ENCODE data around the gene PAX7.

PAX7 gene

GRCh38 chr1:18628511-18628910 is 2.1 kb upstream of the PAX7 start:
- TF ChIP-seq, protein P1, sequence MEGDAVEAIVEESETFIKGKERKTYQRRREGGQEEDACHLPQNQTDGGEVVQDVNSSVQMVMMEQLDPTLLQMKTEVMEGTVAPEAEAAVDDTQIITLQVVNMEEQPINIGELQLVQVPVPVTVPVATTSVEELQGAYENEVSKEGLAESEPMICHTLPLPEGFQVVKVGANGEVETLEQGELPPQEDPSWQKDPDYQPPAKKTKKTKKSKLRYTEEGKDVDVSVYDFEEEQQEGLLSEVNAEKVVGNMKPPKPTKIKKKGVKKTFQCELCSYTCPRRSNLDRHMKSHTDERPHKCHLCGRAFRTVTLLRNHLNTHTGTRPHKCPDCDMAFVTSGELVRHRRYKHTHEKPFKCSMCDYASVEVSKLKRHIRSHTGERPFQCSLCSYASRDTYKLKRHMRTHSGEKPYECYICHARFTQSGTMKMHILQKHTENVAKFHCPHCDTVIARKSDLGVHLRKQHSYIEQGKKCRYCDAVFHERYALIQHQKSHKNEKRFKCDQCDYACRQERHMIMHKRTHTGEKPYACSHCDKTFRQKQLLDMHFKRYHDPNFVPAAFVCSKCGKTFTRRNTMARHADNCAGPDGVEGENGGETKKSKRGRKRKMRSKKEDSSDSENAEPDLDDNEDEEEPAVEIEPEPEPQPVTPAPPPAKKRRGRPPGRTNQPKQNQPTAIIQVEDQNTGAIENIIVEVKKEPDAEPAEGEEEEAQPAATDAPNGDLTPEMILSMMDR (IDR thresholded peaks at IDR 0.05; ENCODE audit: low read depth, low read length): no peak
- no peak overlapping the region for H3K4me3 ChIP-seq (ENCODE audit: low read depth, low read length)

- H3K4me3 ChIP-seq (ENCODE audit: low read depth, low read length): no peak overlapping the region
- TF ChIP-seq, protein P1 (IDR thresholded peaks at IDR 0.05; ENCODE audit: low read depth, low read length): no peak
These were observed 761 bp upstream of the PAX7 start for GRCh38 chr1:18629659-18630510.

DNA sequence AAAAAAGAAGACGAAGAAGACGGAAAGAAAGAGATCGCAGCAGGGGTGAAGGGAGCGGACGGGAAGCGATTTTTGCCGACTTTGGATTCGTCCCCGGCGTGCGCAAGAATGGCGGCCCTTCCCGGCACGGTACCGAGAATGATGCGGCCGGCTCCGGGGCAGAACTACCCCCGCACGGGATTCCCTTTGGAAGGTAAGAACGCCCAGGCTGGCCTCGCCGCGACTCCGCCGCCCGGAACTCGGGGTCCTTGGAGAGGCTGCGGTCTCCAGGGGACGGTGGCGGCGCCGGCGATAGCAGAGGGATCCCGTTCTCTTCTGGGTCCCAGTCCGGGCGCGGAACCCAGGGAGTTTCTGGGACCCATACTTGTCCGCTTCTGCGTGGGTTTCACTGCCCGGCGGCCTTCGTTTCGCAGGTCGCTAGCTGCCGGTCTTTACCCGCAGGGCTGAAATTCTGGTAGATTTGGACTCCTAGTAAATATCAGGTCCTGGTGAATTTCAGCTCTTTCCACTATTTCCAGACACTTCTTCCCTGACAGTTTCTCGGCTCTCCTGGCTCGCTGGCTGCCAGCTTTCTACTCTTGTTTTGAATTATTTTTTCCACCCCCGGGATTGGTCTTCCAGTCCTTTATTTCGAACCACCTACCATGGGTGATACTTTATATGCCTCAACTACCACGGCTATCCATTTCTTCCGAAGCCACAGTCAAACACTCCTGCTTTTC is 1.0 kb downstream of the PAX7 start:
- TF ChIP-seq, protein P1 (IDR thresholded peaks at IDR 0.05; ENCODE audit: low read depth, low read length): no peak
- no peak overlapping the region for H3K4me3 ChIP-seq (ENCODE audit: low read depth, low read length)

DNA sequence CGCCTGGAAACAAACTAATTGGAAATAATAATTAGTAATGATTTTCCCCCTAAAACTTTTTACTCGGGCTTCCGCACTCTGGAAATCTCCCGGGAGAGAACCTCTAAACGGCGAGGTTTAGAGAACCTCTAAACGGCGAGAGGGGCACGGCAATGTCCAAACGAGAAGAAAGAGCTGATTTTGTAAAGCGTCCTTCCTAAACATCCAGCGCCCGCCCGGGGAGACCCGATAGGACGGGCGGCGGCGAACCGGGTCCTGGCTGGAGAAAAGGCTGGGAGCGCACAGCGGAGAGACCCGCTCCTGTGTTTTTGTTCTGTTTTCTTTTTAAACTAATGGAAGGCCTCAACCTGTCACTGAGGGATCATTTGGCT is 1.6 kb downstream of the PAX7 start:
- no peak overlapping the region for H3K4me3 ChIP-seq (ENCODE audit: low read depth, low read length)
- TF ChIP-seq, protein P1 (IDR thresholded peaks at IDR 0.05; ENCODE audit: low read depth, low read length): no peak

DNA sequence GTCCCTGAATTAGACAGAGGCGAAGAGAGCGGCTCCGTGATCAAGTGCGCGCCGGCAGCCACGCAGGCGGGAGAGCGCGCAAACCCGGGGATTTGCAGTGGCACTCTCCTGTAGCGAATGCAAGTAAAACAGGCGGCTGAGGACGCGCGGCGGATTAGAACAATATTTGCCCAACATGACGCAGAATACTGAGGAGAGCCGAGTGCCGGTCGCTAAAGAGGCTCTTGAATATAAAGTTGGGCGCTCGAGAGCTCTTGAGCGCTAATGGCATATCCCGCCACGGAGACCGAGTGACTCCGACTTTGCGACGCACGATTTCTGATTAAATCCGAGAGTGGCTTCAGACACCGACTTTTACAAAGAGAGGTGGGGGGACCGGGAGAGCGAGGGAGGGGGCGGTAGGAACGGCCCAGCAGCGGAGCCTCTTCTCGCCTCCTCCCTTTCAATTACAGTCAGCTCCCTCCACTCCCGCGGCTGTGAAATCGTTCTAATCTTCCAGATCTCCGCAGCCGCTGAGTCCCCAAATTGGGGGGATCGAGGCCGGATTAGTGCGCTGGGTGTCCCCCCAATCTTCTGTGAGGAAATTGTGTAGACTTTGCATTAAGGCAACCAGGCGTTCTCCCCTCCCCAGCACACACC is 2.3 kb downstream of the PAX7 start:
- TF ChIP-seq, protein P1 (IDR thresholded peaks at IDR 0.05; ENCODE audit: low read depth, low read length): no peak
- H3K4me3 ChIP-seq (ENCODE audit: low read depth, low read length): no peak overlapping the region

GRCh38 chr1:18633422-18634155 is 2.9 kb downstream of the PAX7 start:
- TF ChIP-seq, protein P1 (IDR thresholded peaks at IDR 0.05; ENCODE audit: low read depth, low read length): no peak
- H3K4me3 ChIP-seq (ENCODE audit: low read depth, low read length): no peak overlapping the region
